SH-SY5Y (cell line): Measurements from ENCODE around the gene SPTB.

Experiments
- GATA2 ChIP-seq: IDR thresholded peaks from 2 replicates; pipeline ENCODE4 v1.6.1; 2011; ENCODE audit warnings: mild to moderate bottlenecking, low read depth, low read length
- GATA3 ChIP-seq: IDR thresholded peaks from 2 replicates; pipeline ENCODE4 v1.6.1; 2011; ENCODE audit warnings: low read depth, mild to moderate bottlenecking, low read length, moderate library complexity

DNA sequence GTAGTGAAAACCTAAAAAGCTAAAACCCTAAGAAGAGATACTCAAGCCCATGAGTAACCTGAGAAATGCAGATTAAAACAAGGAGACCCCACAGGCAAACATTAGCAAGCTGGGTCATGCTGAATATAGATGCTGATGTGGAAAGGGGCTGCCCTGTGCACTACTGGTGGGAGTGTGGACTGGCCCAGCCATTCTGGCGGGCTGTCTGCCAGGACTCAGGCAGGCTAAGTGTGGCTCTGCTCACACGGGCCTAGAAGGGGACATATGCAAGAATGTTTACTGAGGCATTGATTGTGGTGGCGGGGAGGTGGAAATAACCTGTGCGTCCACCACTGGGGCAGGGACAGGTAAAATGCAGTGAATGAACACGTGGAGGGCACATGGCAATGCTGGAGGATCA, 48.3 kb downstream of the SPTB start:
- TF ChIP-seq GATA3 = no peak
- no peak for TF ChIP-seq GATA2
